SK-N-SH treated with all-trans-retinoic acid at 6 μM for 48 hours (cell line): ENCODE results near the gene HECTD1.
"Not testable (repeated sequence)": the region's sequence is repeated elsewhere in the genome, so short reads cannot be mapped to it uniquely, and the experiment has no call there.

ENCODE experiments used
- ATAC-seq: fragments of 200-7000 bp; cut with Tn5 transposase; 3 replicates; pipeline ENCODE4 v1.9.1; 2020; ENCODE audit warnings: mild to moderate bottlenecking, moderate library complexity
- ARNTL ChIP-seq: fragments of 450-650 bp; formaldehyde crosslinking; IDR thresholded peaks from 2 replicates; pipeline ENCODE4 v1.5.0; 2020; ENCODE audit warnings: low read depth, mild to moderate bottlenecking, moderate library complexity, borderline replicate concordance
- BACH2 ChIP-seq: fragments of 250-450 bp; sonication (Bioruptor Pico); IDR thresholded peaks from 2 replicates; pipeline ENCODE4 v1.9.0; 2021; ENCODE audit warnings: mild to moderate bottlenecking, borderline replicate concordance
- CSDC2 ChIP-seq: fragments of 250-450 bp; sonication (Bioruptor Pico); IDR thresholded peaks from 2 replicates; pipeline ENCODE4 v1.5.0; 2020; ENCODE audit warnings: mild to moderate bottlenecking, moderate library complexity
- ESRRG ChIP-seq: fragments of 250-450 bp; sonication (Bioruptor Pico); IDR thresholded peaks from 2 replicates; pipeline ENCODE4 v1.6.1; 2021; ENCODE audit warnings: mild to moderate bottlenecking
- GLIS3 ChIP-seq: fragments of 250-450 bp; sonication (Bioruptor Pico); IDR thresholded peaks from 2 replicates; pipeline ENCODE4 v1.5.0; 2020; ENCODE audit warnings: mild to moderate bottlenecking, moderate library complexity
- OSR1 ChIP-seq: fragments of 250-450 bp; sonication (Bioruptor Pico); IDR thresholded peaks from 2 replicates; pipeline ENCODE4 v1.8.0; 2022; ENCODE audit warnings: moderate library complexity, mild to moderate bottlenecking, inconsistent platforms
- PPARA ChIP-seq: fragments of 250-450 bp; sonication (Bioruptor Pico); IDR thresholded peaks from 2 replicates; pipeline ENCODE4 v1.5.0; 2020; ENCODE audit warnings: mild to moderate bottlenecking, borderline replicate concordance
- RARB ChIP-seq: fragments of 250-450 bp; sonication (Bioruptor Pico); IDR thresholded peaks from 2 replicates; pipeline ENCODE4 v1.8.0; 2021; ENCODE audit warnings: mild to moderate bottlenecking, moderate library complexity
- SNAI2 ChIP-seq: fragments of 250-450 bp; sonication (Bioruptor Pico); IDR thresholded peaks from 2 replicates; pipeline ENCODE4 v1.5.0; 2020; ENCODE audit warnings: mild to moderate bottlenecking, moderate library complexity
- TCF4 ChIP-seq: fragments of 250-450 bp; sonication (Bioruptor Pico); IDR thresholded peaks from 2 replicates; pipeline ENCODE4 v1.8.0; 2021; ENCODE audit warnings: mild to moderate bottlenecking, moderate library complexity, borderline replicate concordance
- TOX ChIP-seq: fragments of 250-450 bp; sonication (Bioruptor Pico); IDR thresholded peaks from 2 replicates; pipeline ENCODE4 v1.8.0; 2021; ENCODE audit warnings: mild to moderate bottlenecking, moderate library complexity, borderline replicate concordance
- TSHZ2 ChIP-seq: fragments of 250-450 bp; sonication (Bioruptor Pico); IDR thresholded peaks from 2 replicates; pipeline ENCODE4 v1.5.0; 2020; ENCODE audit warnings: mild to moderate bottlenecking, moderate library complexity
- ZC3H10 ChIP-seq: fragments of 250-450 bp; sonication (Bioruptor Pico); IDR thresholded peaks from 2 replicates; pipeline ENCODE4 v1.5.1; 2021; ENCODE audit warnings: mild to moderate bottlenecking, moderate library complexity
- ZFP3 ChIP-seq: fragments of 250-450 bp; sonication (Bioruptor Pico); IDR thresholded peaks from 2 replicates; pipeline ENCODE4 v1.5.0; 2020; ENCODE audit warnings: mild to moderate bottlenecking, moderate library complexity
- ZFP30 ChIP-seq: fragments of 450-650 bp; formaldehyde crosslinking; IDR thresholded peaks from 2 replicates; pipeline ENCODE4 v1.5.0; 2022; ENCODE audit warnings: mild to moderate bottlenecking, moderate library complexity
- ZNF565 ChIP-seq: fragments of 450-650 bp; formaldehyde crosslinking; conservative IDR thresholded peaks from 2 replicates; pipeline ENCODE4 v1.5.0; 2020; ENCODE audit warnings: low read depth, mild to moderate bottlenecking, moderate library complexity
- ZNF70 ChIP-seq: fragments of 450-650 bp; formaldehyde crosslinking; IDR thresholded peaks from 2 replicates; pipeline ENCODE4 v1.5.0; 2020; ENCODE audit warnings: mild to moderate bottlenecking, moderate library complexity
- ZNF8 ChIP-seq: fragments of 450-650 bp; formaldehyde crosslinking; IDR thresholded peaks from 2 replicates; pipeline ENCODE4 v1.5.0; 2020; ENCODE audit warnings: mild to moderate bottlenecking, moderate library complexity
- TF ChIP-seq, protein P1 (sequence below): fragments of 250-450 bp; sonication (Bioruptor Pico); IDR thresholded peaks from 2 replicates; pipeline ENCODE4 v1.5.1; 2020; ENCODE audit warnings: low read depth, mild to moderate bottlenecking, moderate library complexity
- TF ChIP-seq, protein P2 (sequence below): fragments of 250-450 bp; sonication (Bioruptor Pico); IDR thresholded peaks from 2 replicates; pipeline ENCODE4 v1.8.0; 2020; ENCODE audit warnings: mild to moderate bottlenecking, moderate library complexity, borderline replicate concordance

HECTD1 gene

DNA sequence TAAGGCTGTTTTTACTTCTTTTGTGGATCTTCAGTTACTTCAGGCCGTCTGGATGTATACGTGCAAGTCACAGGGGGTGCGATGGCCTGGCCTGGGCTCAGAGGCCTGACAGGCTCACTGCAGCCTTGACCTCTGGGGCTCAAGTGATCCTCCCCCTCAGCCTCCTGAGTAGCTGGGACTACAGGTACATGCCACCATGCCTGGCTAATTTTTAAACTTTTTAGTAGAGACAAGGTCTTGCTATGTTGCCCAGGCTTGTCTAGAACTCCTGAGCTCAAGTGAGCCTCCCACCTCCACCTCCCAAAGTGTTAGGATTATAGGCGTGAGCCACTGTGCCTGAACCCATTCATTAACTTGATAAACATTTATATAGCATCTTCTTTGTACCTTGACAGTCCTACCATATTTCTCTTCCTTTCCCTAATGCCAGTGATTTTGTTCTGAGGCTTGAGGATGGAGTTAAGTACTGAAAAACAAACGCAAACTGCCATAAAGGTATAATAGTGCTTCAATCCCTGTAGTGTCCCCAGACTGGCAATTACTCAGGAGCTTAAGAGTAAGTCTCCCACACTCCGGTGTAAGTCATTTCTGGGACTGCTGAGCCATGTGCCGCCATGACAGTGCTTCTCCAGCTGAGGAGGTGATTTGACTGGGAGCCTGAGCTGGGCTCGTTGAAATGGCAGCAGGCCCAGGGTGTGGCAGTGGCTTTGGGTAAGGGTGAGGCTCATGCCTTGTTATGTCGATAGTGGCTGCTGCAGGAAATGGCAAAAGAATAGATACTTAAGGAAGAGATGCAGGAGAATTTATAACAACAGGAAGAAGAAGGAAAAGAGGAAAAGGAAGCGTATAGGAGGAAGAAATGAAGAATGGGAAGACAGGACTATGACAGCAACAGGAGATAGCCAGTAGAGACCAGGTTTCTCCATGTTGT is 43.7 kb upstream of the HECTD1 start:
- no peak for TF ChIP-seq ZNF8 (CRISPR knock-in tag)
- TF ChIP-seq, protein P1, sequence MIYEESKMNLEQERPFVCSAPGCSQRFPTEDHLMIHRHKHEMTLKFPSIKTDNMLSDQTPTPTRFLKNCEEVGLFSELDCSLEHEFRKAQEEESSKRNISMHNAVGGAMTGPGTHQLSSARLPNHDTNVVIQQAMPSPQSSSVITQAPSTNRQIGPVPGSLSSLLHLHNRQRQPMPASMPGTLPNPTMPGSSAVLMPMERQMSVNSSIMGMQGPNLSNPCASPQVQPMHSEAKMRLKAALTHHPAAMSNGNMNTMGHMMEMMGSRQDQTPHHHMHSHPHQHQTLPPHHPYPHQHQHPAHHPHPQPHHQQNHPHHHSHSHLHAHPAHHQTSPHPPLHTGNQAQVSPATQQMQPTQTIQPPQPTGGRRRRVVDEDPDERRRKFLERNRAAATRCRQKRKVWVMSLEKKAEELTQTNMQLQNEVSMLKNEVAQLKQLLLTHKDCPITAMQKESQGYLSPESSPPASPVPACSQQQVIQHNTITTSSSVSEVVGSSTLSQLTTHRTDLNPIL (CRISPR knock-in tag), result no peak
- no peak for TF ChIP-seq ARNTL
- no peak for TF ChIP-seq ZC3H10 (CRISPR knock-in tag)
- TF ChIP-seq TCF4 (CRISPR knock-in tag), result no peak
- TF ChIP-seq ZNF70, result no peak
- ATAC-seq, result no peak

DNA sequence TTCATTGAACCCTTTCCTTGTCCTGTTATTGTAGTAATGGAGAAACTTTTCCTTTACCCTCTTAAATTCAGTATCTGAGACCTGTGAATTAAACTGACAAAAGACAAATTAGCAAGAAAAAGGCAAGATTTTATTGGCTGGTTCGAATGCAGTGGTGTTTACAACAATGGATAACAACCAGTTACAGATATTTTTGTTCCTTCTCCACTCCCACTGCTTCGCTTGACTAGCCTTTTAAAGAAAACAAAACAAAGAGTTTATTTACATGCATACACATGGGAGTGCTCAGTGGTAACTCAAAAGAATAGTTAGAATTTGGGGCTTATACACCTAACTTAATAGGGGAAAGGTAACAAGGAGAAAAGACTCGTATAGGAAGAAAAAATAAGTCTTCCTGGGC is 37.0 kb upstream of the HECTD1 start:
- no peak for ATAC-seq
- no peak for TF ChIP-seq CSDC2 (CRISPR knock-in tag)
- TF ChIP-seq ZNF70, result no peak
- TF ChIP-seq RARB, result no peak
- TF ChIP-seq, all 23 proteins: peak for 0

DNA sequence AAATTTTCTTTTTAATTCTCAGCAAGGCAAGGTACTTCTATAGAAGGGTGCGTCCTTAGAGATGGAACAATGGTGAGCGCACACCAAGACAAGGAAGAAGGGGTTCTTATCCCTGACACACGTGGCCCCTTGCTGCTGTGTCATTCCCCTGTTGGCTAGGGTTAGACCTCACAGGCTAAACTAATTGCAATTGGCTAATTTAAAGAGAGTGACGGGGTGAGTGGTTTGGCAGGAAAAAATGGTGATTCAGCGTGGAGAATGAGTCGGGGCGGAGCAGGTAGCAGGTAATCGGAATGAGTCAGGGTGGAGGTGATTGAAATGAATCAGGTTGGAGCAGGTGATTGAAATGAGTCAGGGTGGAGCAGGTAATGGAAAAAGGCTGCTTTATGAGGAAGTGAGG is 36.3 kb upstream of the HECTD1 start:
- ATAC-seq, result no peak
- TF ChIP-seq TSHZ2 (CRISPR knock-in tag) (no peak), ZNF70 (no peak), OSR1 (CRISPR knock-in tag) (no peak), RARB (no peak), TOX (no peak), BACH2 (no peak), ESRRG (no peak), ZNF565 (no peak), TCF4 (CRISPR knock-in tag) (no peak), CSDC2 (CRISPR knock-in tag) (no peak), ZFP3 (no peak)
- TF ChIP-seq, protein P2, sequence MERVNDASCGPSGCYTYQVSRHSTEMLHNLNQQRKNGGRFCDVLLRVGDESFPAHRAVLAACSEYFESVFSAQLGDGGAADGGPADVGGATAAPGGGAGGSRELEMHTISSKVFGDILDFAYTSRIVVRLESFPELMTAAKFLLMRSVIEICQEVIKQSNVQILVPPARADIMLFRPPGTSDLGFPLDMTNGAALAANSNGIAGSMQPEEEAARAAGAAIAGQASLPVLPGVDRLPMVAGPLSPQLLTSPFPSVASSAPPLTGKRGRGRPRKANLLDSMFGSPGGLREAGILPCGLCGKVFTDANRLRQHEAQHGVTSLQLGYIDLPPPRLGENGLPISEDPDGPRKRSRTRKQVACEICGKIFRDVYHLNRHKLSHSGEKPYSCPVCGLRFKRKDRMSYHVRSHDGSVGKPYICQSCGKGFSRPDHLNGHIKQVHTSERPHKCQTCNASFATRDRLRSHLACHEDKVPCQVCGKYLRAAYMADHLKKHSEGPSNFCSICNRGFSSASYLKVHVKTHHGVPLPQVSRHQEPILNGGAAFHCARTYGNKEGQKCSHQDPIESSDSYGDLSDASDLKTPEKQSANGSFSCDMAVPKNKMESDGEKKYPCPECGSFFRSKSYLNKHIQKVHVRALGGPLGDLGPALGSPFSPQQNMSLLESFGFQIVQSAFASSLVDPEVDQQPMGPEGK (CRISPR knock-in tag), result no peak

GRCh38 chr14:31242161-31242940 is 34.8 kb upstream of the HECTD1 start:
- ATAC-seq, result not testable (repeated sequence)

DNA sequence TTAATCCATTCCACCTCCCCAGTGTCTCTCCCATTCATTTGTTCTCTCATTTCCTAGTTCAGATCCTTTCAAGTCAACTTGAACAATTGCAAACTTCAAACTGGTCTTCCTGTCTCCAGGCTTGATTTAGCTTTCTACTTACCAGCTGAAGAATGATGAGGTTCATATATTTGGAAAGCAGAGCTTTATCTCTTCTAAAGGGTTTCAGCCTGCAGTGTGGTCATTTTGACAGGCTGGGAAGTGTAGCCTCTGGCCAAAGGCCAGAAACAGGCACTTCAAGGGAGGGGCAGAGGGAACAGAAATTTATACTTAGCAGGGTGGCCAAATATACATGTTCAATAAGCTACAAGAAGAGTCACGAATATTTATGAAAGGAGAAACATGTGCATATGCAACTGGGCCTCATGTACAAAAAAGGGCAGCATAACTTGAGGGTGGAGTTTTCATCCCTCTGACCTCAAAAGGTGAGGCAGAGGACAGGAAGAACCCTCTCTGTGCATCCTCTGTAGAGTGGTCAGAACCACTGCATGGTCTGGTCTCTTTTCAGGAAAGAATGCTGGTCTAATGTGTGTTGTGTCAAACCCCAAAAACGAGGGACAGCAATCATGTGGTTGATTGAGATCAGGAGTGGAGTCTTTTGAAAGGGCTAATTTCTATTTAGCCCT is 34.0 kb upstream of the HECTD1 start:
- no peak for ATAC-seq

More for the DNA sequence above, 34.0 kb upstream of the HECTD1 start:
- TF ChIP-seq GLIS3 (CRISPR knock-in tag) (no peak), PPARA (CRISPR knock-in tag) (no peak), ZC3H10 (CRISPR knock-in tag) (no peak), SNAI2 (CRISPR knock-in tag) (no peak), TOX (no peak), BACH2 (no peak), ZFP30 (CRISPR knock-in tag) (no peak), OSR1 (CRISPR knock-in tag) (no peak)
